BLaER1 treated with 17β-estradiol and CSF1 and Interleukin-3, amounts not matched to agents 10 nM and 100 nM (cell line): Measurements from ENCODE around the gene OR10A5.
"Not testable (repeated sequence)": the region's sequence is repeated elsewhere in the genome, so short reads cannot be mapped to it uniquely, and the experiment has no call there.

Source experiments
- H3K27ac ChIP-seq, 11 experiments: shearing (Covaris generic); formaldehyde crosslinking; 2 replicates each; pipeline ENCODE4 v1.8.1; 2022
- H3K27me3 ChIP-seq, 11 experiments: shearing (Covaris generic); formaldehyde crosslinking; 2 replicates each; pipeline ENCODE4 v1.8.1; 2022
- H3K36me3 ChIP-seq, 11 experiments: shearing (Covaris generic); formaldehyde crosslinking; 2 replicates each; pipeline ENCODE4 v1.8.1; 2022
- H3K4me1 ChIP-seq, 10 experiments: shearing (Covaris generic); formaldehyde crosslinking; 2 replicates each; pipeline ENCODE4 v1.8.1; 2022
- H3K4me2 ChIP-seq, 11 experiments: shearing (Covaris generic); formaldehyde crosslinking; 2 replicates each; pipeline ENCODE4 v1.8.1; 2022
- H3K4me3 ChIP-seq, 10 experiments: shearing (Covaris generic); formaldehyde crosslinking; 2 replicates each; pipeline ENCODE4 v1.8.1; 2022
- H3K9ac ChIP-seq, 11 experiments: shearing (Covaris generic); formaldehyde crosslinking; 2 replicates each; pipeline ENCODE4 v1.8.1; 2022
- H3K9me3 ChIP-seq, 11 experiments: shearing (Covaris generic); formaldehyde crosslinking; replicated peaks in 1 of 11; 2 replicates each; pipeline ENCODE4 v1.8.1; 2022
- H4K20me1 ChIP-seq, 11 experiments: shearing (Covaris generic); formaldehyde crosslinking; 2 replicates each; pipeline ENCODE4 v1.8.1; 2022
- Cebpa-rat ChIP-seq, 11 experiments: shearing (Covaris generic); IDR thresholded peaks; 2 replicates each; pipeline ENCODE4 v1.8.1; 2022

The OR10A5 gene

GRCh38 chr11:6862961-6863360 is 17.5 kb downstream of the OR10A5 start, which contains the start of gene OR10A2:
Gene OR10A2 (plus strand): TSS chr11:6863057. CDS start chr11:6869755, 6,698 bp downstream.
- Histone ChIP-seq H3K4me1 (peaks cover 0 to 4% (median 0%) of the 10 kb centered on the region in 10 experiments; a peak in 2 of 20 replicates), H3K9me3 (peaks cover 0 to 18% (median 0%) of the 10 kb centered on the region in 11 experiments; a peak in 3 of 22 replicates), H3K27ac (no peak within 1 kb of the TSS), H3K9ac (no peak within 1 kb of the TSS), H4K20me1 (no peaks in the 10 kb centered on the region), H3K36me3 (no peaks in the 10 kb centered on the region), H3K27me3 (no peaks in the 10 kb centered on the region), H3K4me2 (no peak within 1 kb of the TSS), H3K4me3 (no peak within 1 kb of the TSS)
- no peak for TF ChIP-seq Cebpa-rat (IDR thresholded peaks at IDR 0.05)

GRCh38 chr11:6864438-6864837 is 19.0 kb downstream of the OR10A5 start:
- TF ChIP-seq Cebpa-rat (IDR thresholded peaks at IDR 0.05), result no peak
- Histone ChIP-seq H3K4me1 (peaks cover 0 to 4% (median 0%) of the 10 kb centered on the region in 10 experiments; a peak in 2 of 20 replicates), H3K4me3 (no peak overlapping the region), H3K9me3 (peaks cover 0 to 11% (median 0%) of the 10 kb centered on the region in 11 experiments; a peak in 3 of 22 replicates), H3K36me3 (no peaks in the 10 kb centered on the region), H3K4me2 (no peak overlapping the region), H3K27me3 (no peaks in the 10 kb centered on the region), H3K9ac (no peak overlapping the region), H3K27ac (no peak overlapping the region), H4K20me1 (no peaks in the 10 kb centered on the region)

DNA sequence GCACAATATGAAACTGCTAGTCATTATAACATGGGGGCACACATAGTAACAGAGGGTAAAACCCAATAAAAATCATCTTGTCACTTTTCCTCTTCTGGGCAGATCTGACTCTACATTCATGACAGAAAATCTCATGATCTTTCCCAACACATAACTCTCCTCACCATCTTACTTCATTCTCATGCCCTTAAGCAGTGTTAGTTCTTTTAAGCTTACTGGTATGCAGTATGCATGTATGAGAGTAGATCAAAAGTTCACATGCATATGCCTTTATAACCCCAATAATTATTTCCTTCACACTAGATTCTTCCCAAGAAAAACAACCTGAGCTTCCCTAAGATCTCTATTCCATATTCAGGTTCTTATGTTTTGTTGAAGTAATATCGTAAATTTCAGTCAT is 25.8 kb downstream of the OR10A5 start:
- TF ChIP-seq Cebpa-rat (IDR thresholded peaks at IDR 0.05), result no peak
- Histone ChIP-seq H3K9me3 (no peaks in the 10 kb centered on the region), H3K4me2 (no peak overlapping the region), H4K20me1 (no peaks in the 10 kb centered on the region), H3K27ac (no peak overlapping the region), H3K27me3 (no peaks in the 10 kb centered on the region), H3K4me3 (no peak overlapping the region), H3K9ac (no peak overlapping the region), H3K36me3 (no peaks in the 10 kb centered on the region), H3K4me1 (no peaks in the 10 kb centered on the region)

- Histone ChIP-seq H3K27me3 (no peaks in the 10 kb centered on the region), H3K9ac (no peak overlapping the region), H3K27ac (no peak overlapping the region), H3K9me3 (peaks cover 0 to 10% (median 7%) of the 10 kb centered on the region in 11 experiments; a peak in 9 of 22 replicates), H3K4me1 (no peaks in the 10 kb centered on the region), H3K36me3 (no peaks in the 10 kb centered on the region), H4K20me1 (no peaks in the 10 kb centered on the region), H3K4me3 (no peak overlapping the region), H3K4me2 (no peak overlapping the region)
- TF ChIP-seq Cebpa-rat (IDR thresholded peaks at IDR 0.05), result no peak
Measured at GRCh38 chr11:6875761-6876160, 30.3 kb downstream of the OR10A5 start.

DNA sequence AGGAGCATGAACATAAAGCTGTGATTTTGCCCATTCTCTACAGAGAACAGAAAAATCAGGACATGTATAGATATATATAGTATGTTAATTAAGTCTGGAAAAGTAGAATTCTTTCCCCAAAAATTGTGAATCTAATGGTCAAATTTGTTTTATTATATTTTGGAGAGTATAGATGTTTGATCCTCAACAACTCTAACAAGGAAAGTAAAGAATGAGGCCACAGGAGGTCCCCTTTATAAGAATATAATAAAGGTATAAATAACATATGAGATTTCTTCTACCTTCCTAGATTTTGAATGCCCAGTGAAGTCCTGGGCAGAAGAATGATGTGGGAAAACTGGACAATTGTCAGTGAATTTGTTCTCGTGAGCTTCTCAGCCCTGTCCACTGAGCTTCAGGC is 30.8 kb downstream of the OR10A5 start, which contains the start of gene OR10A4:
Gene OR10A4, plus strand, starts transcription at position 301 of the 400 bp plus-strand sequence. Its CDS starts 23 bp downstream, at position 324.
- H3K27ac ChIP-seq, result no peak within 1 kb of the TSS
- H3K36me3 ChIP-seq, result no peaks in the 10 kb centered on the region
- H3K9ac ChIP-seq, result no peak within 1 kb of the TSS
- no peaks in the 10 kb centered on the region for H4K20me1 ChIP-seq
- H3K4me2 ChIP-seq, result no peak within 1 kb of the TSS
- H3K4me1 ChIP-seq, result no peaks in the 10 kb centered on the region
- H3K9me3 ChIP-seq, result peaks cover 0 to 10% (median 7%) of the 10 kb centered on the region in 11 experiments; a peak in 9 of 22 replicates
- H3K27me3 ChIP-seq, result no peaks in the 10 kb centered on the region
- H3K4me3 ChIP-seq, result no peak within 1 kb of the TSS
- no peak for TF ChIP-seq Cebpa-rat (IDR thresholded peaks at IDR 0.05)

DNA sequence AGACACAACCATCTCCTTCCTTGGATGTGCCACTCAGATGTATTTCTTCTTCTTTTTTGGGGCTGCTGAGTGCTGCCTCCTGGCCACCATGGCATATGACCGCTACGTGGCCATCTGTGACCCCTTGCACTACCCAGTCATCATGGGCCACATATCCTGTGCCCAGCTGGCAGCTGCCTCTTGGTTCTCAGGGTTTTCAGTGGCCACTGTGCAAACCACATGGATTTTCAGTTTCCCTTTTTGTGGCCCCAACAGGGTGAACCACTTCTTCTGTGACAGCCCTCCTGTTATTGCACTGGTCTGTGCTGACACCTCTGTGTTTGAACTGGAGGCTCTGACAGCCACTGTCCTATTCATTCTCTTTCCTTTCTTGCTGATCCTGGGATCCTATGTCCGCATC is 31.4 kb downstream of the OR10A5 start:
- no peak for TF ChIP-seq Cebpa-rat (IDR thresholded peaks at IDR 0.05)
- Histone ChIP-seq H3K4me3 (no peak overlapping the region), H3K27me3 (no peaks in the 10 kb centered on the region)

GRCh38 chr11:6882751-6883150 is 37.3 kb downstream of the OR10A5 start:
- Histone ChIP-seq H3K4me1 (no peaks in the 10 kb centered on the region), H4K20me1 (no peaks in the 10 kb centered on the region), H3K27me3 (no peaks in the 10 kb centered on the region), H3K4me2 (no peak overlapping the region), H3K9me3 (peaks cover 0 to 3% (median 0%) of the 10 kb centered on the region in 11 experiments; a peak in 1 of 22 replicates), H3K9ac (no peak overlapping the region), H3K36me3 (no peaks in the 10 kb centered on the region), H3K4me3 (no peak overlapping the region), H3K27ac (no peak overlapping the region)
- no peak for TF ChIP-seq Cebpa-rat (IDR thresholded peaks at IDR 0.05)

More for the DNA sequence above, 31.4 kb downstream of the OR10A5 start:
- no peaks in the 10 kb centered on the region for H4K20me1 ChIP-seq
- H3K4me2 ChIP-seq, result no peak overlapping the region
- peaks cover 0 to 10% (median 7%) of the 10 kb centered on the region in 11 experiments; a peak in 9 of 22 replicates for H3K9me3 ChIP-seq
- no peaks in the 10 kb centered on the region for H3K36me3 ChIP-seq
- H3K9ac ChIP-seq, result no peak overlapping the region
- H3K4me1 ChIP-seq, result no peaks in the 10 kb centered on the region
- H3K27ac ChIP-seq, result no peak overlapping the region

DNA sequence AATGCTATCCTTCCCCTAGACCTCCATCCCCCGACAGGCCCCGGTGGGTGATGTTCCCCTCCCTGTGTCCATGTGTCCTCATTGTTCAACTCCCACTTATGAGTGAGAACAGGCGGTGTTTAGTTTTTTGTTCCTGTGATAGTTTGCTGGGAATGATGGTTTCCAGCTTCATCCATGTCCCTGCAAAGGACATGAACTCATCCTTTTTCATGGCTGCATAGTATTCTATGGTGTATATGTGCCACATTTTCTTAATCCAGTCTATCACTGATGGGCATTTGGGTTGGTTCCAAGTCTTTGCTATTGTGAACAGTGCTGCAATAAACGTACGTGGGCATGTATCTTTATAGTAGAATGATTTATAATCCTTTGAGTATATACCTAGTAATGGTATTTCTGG is 42.2 kb downstream of the OR10A5 start:
- H3K36me3 ChIP-seq, H3K4me1 ChIP-seq, H3K27ac ChIP-seq, H4K20me1 ChIP-seq, H3K27me3 ChIP-seq, H3K4me3 ChIP-seq, H3K4me2 ChIP-seq, H3K9ac ChIP-seq: not testable (repeated sequence)
- peaks cover 0 to 13% (median 6%) of the 10 kb centered on the region in 11 experiments; a peak in 13 of 22 replicates for H3K9me3 ChIP-seq

- Histone ChIP-seq H4K20me1 (no peaks in the 10 kb centered on the region), H3K9me3 (peaks cover 0 to 13% (median 6%) of the 10 kb centered on the region in 11 experiments; a peak in 13 of 22 replicates), H3K27ac (no peak overlapping the region), H3K9ac (no peak overlapping the region), H3K4me3 (no peak overlapping the region), H3K27me3 (no peaks in the 10 kb centered on the region), H3K36me3 (no peaks in the 10 kb centered on the region), H3K4me1 (no peaks in the 10 kb centered on the region), H3K4me2 (no peak overlapping the region)
- TF ChIP-seq Cebpa-rat (IDR thresholded peaks at IDR 0.05), result no peak
Measured at GRCh38 chr11:6888830-6889229, 43.3 kb downstream of the OR10A5 start.

DNA sequence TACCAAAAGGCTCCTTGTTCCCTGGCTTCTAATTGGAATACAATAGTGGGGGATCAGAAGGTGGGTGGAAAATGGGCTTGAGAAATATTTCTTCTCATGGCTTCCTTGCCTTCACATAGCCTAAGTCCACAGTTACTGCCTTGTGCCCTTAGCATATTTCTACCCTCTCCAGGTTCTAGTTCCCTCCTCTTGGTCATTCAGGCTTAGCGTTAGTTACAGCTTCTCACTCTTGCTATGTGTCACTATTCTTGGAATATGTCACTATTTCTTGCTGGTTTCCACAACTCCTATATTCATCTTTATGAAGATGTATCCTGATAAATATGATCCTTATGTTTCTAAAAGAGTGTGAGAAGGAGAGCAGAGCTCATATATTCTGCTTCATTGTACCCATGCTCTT is 44.4 kb downstream of the OR10A5 start:
- Histone ChIP-seq H3K4me2 (no peak overlapping the region), H3K9me3 (peaks cover 0 to 13% (median 6%) of the 10 kb centered on the region in 11 experiments; a peak in 13 of 22 replicates), H3K4me3 (no peak overlapping the region), H3K27me3 (no peaks in the 10 kb centered on the region), H4K20me1 (no peaks in the 10 kb centered on the region), H3K36me3 (no peaks in the 10 kb centered on the region), H3K9ac (no peak overlapping the region), H3K4me1 (no peaks in the 10 kb centered on the region), H3K27ac (no peak overlapping the region)
- no peak for TF ChIP-seq Cebpa-rat (IDR thresholded peaks at IDR 0.05)
